Measurements from ENCODE around the gene CYBA.

CYBA gene

DNA sequence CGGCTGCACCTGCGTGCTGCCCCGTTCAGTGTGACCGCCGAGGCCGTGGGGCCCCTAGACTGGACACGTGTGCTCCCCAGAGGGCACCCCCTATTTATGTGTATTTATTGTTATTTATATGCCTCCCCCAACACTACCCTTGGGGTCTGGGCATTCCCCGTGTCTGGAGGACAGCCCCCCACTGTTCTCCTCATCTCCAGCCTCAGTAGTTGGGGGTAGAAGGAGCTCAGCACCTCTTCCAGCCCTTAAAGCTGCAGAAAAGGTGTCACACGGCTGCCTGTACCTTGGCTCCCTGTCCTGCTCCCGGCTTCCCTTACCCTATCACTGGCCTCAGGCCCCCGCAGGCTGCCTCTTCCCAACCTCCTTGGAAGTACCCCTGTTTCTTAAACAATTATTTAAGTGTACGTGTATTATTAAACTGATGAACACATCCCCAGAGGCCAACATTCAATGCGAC, 10.8 kb downstream of the CYBA start:
- TF ChIP-seq, protein P1, sequence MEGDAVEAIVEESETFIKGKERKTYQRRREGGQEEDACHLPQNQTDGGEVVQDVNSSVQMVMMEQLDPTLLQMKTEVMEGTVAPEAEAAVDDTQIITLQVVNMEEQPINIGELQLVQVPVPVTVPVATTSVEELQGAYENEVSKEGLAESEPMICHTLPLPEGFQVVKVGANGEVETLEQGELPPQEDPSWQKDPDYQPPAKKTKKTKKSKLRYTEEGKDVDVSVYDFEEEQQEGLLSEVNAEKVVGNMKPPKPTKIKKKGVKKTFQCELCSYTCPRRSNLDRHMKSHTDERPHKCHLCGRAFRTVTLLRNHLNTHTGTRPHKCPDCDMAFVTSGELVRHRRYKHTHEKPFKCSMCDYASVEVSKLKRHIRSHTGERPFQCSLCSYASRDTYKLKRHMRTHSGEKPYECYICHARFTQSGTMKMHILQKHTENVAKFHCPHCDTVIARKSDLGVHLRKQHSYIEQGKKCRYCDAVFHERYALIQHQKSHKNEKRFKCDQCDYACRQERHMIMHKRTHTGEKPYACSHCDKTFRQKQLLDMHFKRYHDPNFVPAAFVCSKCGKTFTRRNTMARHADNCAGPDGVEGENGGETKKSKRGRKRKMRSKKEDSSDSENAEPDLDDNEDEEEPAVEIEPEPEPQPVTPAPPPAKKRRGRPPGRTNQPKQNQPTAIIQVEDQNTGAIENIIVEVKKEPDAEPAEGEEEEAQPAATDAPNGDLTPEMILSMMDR (IDR thresholded peaks at IDR 0.05): no peak
- TF ChIP-seq ZFX (IDR thresholded peaks at IDR 0.05; ENCODE audit: borderline replicate concordance): no peak
- no peak overlapping the region for H3K27ac ChIP-seq

GRCh38 chr16:88639231-88640038, 11.4 kb downstream of the CYBA start:
- TF ChIP-seq, protein P1 (IDR thresholded peaks at IDR 0.05): no peak
- no peak for TF ChIP-seq ZFX (IDR thresholded peaks at IDR 0.05; ENCODE audit: borderline replicate concordance)
- H3K27ac ChIP-seq: no peak overlapping the region

DNA sequence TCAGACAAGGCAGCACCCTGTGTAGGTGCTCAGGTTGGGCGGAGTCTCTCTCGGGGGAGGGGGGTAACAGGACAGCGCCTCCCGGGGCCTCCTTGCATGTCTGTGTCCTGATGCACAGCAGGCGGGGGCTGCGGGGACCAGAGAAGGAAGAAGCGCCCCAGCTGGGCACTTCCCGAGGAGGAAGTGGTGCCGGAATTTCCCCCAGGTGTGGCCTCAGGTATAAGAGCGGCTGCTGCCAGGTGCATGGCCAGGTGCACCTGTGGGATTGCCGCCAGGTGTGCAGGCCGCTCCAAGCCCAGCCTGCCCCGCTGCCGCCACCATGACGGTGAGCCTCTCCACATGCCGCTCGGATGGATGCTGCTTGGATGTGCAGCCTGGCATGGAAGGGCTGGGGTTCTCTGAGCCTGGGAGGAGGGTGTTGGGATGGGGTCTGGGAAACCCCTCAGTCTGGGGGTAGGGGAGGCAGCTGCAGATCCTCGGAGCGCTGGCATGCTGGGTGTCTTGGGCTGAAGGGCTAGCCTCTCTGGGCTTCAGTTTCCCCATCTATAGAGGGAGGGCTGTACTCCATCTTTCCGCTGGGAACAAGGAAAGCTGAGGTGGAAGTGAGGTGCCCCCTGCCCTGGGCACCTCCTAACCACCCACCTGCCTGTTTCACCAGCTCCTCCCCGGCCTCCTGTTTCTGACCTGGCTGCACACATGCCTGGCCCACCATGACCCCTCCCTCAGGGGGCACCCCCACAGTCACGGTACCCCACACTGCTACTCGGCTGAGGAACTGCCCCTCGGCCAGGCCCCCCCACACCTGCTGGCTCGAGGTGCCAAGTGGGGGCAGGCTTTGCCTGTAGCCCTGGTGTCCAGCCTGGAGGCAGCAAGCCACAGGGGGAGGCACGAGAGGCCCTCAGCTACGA, 12.3 kb downstream of the CYBA start, which contains the start of gene IL17C:
Gene IL17C (plus strand): TSS at position 250 of the 908 bp plus-strand sequence. CDS start 70 bp downstream, at position 320.
- TF ChIP-seq, protein P1 (IDR thresholded peaks at IDR 0.05): no peak
- no peak for TF ChIP-seq ZFX (IDR thresholded peaks at IDR 0.05; ENCODE audit: borderline replicate concordance)
- H3K27ac ChIP-seq: no peak within 1 kb of the TSS

DNA sequence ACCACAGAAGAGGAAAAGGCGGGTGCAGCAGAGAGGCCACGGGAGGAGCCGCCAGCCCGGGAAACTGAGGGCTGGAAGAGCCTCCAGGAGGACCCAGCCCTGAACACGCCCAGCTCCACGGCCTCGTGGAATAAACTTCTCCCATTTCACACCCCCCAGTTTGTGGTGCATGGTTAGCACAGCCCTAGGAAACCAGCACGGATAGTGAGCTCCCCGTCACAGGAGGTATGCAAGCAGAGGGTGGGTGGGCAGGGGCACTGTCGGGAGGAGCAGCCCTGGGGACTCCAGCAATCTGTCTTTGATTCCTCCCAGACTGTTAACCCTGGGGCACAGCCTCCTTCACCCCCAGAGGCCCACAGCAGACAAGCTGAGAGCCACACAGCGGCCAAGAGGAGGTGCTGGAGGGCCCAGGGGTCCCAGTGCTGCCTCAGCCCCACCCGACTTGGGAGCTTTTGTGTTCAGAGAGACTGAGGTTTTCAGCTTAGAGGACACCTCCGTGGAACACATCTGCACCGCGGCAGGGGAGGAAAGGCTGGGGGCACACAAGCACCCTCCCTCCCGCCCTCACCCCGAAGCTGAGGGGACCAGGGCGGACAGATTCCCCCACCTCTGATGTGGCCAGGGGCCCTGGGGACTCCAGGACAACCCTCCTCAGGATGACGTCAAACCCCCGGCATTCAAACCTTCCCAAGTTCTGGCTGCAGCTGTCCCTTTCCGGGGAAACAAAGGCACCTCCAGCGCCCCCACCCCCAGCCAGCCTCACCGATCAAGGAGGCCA, 14.2 kb downstream of the CYBA start:
- no peak for TF ChIP-seq ZFX (IDR thresholded peaks at IDR 0.05; ENCODE audit: borderline replicate concordance)
- TF ChIP-seq, protein P1 (IDR thresholded peaks at IDR 0.05): no peak
- no peak overlapping the region for H3K27ac ChIP-seq

DNA sequence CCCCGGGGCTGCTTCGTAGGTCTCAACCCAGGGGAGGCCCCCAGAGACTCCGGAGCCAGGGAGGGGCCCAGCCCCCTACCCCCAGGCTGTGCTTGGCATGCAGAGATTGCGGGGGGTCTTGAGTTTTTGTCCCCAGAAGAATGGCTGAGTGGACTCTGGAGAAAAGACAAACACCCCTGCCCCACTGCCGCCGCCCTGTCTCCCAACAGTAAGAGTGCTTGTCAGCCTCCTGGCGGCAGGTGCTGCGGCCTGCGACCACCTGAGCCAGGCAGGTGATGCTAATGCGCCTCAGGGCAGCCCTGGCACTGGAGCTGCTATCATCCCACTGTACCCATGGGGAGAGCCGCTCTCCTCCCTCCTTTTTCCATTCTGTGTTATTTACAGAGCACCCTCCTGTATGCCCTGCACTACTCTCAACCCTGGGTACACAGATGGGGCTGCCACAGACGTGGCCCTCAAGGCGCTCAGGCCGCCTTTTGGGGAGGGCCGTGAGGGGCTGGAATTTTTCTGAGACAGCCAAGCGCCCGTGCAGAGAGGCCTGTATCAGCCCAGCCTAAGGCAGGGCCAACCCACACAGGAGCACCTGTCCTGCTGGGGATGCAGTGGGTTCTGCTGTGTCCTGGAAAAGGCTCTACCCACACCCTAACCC, 15.1 kb downstream of the CYBA start:
- H3K27ac ChIP-seq: no peak overlapping the region
- TF ChIP-seq, protein P1 (IDR thresholded peaks at IDR 0.05): no peak
- TF ChIP-seq ZFX (IDR thresholded peaks at IDR 0.05; ENCODE audit: borderline replicate concordance): no peak

- TF ChIP-seq, protein P1 (IDR thresholded peaks at IDR 0.05): no peak
- TF ChIP-seq ZFX (IDR thresholded peaks at IDR 0.05; ENCODE audit: borderline replicate concordance): no peak
Measured at GRCh38 chr16:88634994-88635670, 15.7 kb downstream of the CYBA start.

More at GRCh38 chr16:88634994-88635670, 15.7 kb downstream of the CYBA start:
- H3K27ac ChIP-seq: no peak overlapping the region
